Suprapubic skin (tissue), 4 donors: ENCODE results near the gene NR0B1. TPM values are rescaled to one million over a fixed set of nuclear protein-coding genes. Genes with fewer than 3 reads are reported as not detected.

Source experiments
- DNase-seq, 2 donors: peaks; one replicate each; pipeline ENCODE4 v3.0.0-alpha.2; 2019; ENCODE audit warnings: low spot score in 2 of 2
- H3K27ac ChIP-seq: fragments of 200-600 bp; sonication (generic); one replicate; pipeline ENCODE4 v1.5.1; 2019
- H3K27me3 ChIP-seq: fragments of 200-600 bp; sonication (generic); one replicate; pipeline ENCODE4 v1.5.1; 2019
- H3K36me3 ChIP-seq: fragments of 200-600 bp; sonication (generic); one replicate; pipeline ENCODE4 v1.5.1; 2019
- H3K4me1 ChIP-seq: fragments of 200-600 bp; sonication (generic); one replicate; pipeline ENCODE4 v1.5.1; 2019
- H3K4me3 ChIP-seq: fragments of 200-600 bp; sonication (generic); one replicate; pipeline ENCODE4 v1.5.1; 2019; ENCODE audit warnings: mild to moderate bottlenecking
- H3K9me3 ChIP-seq: fragments of 200-600 bp; sonication (generic); one replicate; pipeline ENCODE4 v1.5.1; 2019
- EP300 ChIP-seq: sonication (generic); formaldehyde crosslinking; IDR thresholded peaks from one replicate; pipeline ENCODE4 v1.6.1; 2017; ENCODE audit warnings: antibody characterized with exemption
- POLR2A ChIP-seq, 2 donors: fragments of 450-650 bp; IDR thresholded peaks; one replicate each; pipeline ENCODE4 v1.6.1; 2017; ENCODE audit warnings: antibody characterized with exemption in 2 of 2, mild to moderate bottlenecking in 2 of 2, moderate library complexity in 2 of 2
- POLR2AphosphoS5 ChIP-seq, 3 donors: sonication (generic); formaldehyde crosslinking; IDR thresholded peaks; one replicate each; pipeline ENCODE4 v1.6.1; 2017; ENCODE audit warnings: antibody characterized with exemption in 3 of 3
- WGBS: methylation state at CpG from one replicate; pipeline ENCODE4 v1.1.5; 2018; 5-methylcytosine and 5-hydroxymethylcytosine counted together
- total RNA-seq, 4 donors: library from RNA; depleted of rRNA; stranded (reverse); fragments of >200 nt; gene quantifications; one replicate each; pipeline ENCODE4 v1.1.0, GENCODE V29; 2016
- TF ChIP-seq, protein P1 (sequence below), 2 donors: fragments of 200-600 bp in 1 of 2; fragments of 450-650 bp in 1 of 2; sonication (generic) in 1 of 2; IDR thresholded peaks; one replicate each; pipeline ENCODE4 v1.5.1; 2016 to 2019; ENCODE audit warnings: antibody characterized with exemption in 2 of 2, mild to moderate bottlenecking in 1 of 2, moderate library complexity in 1 of 2

NR0B1 gene
- total RNA-seq, 4 donors from 2014 or later = not detected

- H3K27ac ChIP-seq = no peak overlapping the region
- H3K4me1 ChIP-seq = no peaks in the 10 kb centered on the region
- no peaks in the 10 kb centered on the region for H3K9me3 ChIP-seq
- no peak for DNase-seq
- no peaks in the 10 kb centered on the region for H3K27me3 ChIP-seq
- TF ChIP-seq POLR2A (IDR thresholded peaks at IDR 0.05) = no peak
- no peak overlapping the region for H3K4me3 ChIP-seq
- WGBS = 3% methylated on average over 1 of the region's 1 CpG
- H3K36me3 ChIP-seq = no peaks in the 10 kb centered on the region
These were observed 33.7 kb downstream of the NR0B1 start for GRCh38 chrX:30275498-30275897.

- Histone ChIP-seq H3K36me3 (no peaks in the 10 kb centered on the region), H3K4me3 (no peak overlapping the region), H3K27ac (no peak overlapping the region), H3K9me3 (no peaks in the 10 kb centered on the region), H3K27me3 (no peaks in the 10 kb centered on the region), H3K4me1 (no peaks in the 10 kb centered on the region)
- DNase-seq = no peak
- no peak for TF ChIP-seq POLR2A (IDR thresholded peaks at IDR 0.05)
- TF ChIP-seq POLR2AphosphoS5 (IDR thresholded peaks at IDR 0.05) = no peak
- no peak for TF ChIP-seq EP300
- TF ChIP-seq, protein P1, sequence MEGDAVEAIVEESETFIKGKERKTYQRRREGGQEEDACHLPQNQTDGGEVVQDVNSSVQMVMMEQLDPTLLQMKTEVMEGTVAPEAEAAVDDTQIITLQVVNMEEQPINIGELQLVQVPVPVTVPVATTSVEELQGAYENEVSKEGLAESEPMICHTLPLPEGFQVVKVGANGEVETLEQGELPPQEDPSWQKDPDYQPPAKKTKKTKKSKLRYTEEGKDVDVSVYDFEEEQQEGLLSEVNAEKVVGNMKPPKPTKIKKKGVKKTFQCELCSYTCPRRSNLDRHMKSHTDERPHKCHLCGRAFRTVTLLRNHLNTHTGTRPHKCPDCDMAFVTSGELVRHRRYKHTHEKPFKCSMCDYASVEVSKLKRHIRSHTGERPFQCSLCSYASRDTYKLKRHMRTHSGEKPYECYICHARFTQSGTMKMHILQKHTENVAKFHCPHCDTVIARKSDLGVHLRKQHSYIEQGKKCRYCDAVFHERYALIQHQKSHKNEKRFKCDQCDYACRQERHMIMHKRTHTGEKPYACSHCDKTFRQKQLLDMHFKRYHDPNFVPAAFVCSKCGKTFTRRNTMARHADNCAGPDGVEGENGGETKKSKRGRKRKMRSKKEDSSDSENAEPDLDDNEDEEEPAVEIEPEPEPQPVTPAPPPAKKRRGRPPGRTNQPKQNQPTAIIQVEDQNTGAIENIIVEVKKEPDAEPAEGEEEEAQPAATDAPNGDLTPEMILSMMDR (IDR thresholded peaks at IDR 0.05) = no peak
- 81% methylated on average over 3 of the region's 3 CpGs for WGBS
These were observed 38.6 kb downstream of the NR0B1 start for GRCh38 chrX:30270639-30271038.

DNA sequence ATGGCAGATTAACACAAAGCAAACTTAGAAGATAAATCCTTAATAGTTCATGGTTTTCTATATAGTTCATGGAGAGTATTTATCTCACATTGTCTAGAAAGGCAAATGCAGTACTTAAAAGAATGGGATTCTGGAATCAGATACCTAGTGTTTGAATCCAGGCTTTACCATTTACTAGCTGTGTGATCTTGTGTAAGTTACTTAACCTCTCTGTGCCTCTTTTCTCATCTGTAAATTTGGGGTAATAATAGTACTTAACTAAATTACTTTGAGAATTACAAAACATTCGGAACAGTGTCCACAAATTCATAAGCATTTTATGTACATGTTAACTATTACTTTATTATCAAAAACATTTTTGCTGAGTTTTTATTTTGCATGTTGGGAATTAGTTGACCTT is 46.4 kb downstream of the NR0B1 start:
- Histone ChIP-seq H3K27me3 (no peaks in the 10 kb centered on the region), H3K4me1 (no peaks in the 10 kb centered on the region), H3K36me3 (no peaks in the 10 kb centered on the region), H3K9me3 (no peaks in the 10 kb centered on the region), H3K27ac (no peak overlapping the region), H3K4me3 (no peak overlapping the region)
- 80% methylated on average over 1 of the region's 1 CpG for WGBS
- TF ChIP-seq, protein P1 (IDR thresholded peaks at IDR 0.05) = no peak
- TF ChIP-seq POLR2A (IDR thresholded peaks at IDR 0.05) (no peak), EP300 (no peak), POLR2AphosphoS5 (IDR thresholded peaks at IDR 0.05) (no peak)
- no peak for DNase-seq

DNA sequence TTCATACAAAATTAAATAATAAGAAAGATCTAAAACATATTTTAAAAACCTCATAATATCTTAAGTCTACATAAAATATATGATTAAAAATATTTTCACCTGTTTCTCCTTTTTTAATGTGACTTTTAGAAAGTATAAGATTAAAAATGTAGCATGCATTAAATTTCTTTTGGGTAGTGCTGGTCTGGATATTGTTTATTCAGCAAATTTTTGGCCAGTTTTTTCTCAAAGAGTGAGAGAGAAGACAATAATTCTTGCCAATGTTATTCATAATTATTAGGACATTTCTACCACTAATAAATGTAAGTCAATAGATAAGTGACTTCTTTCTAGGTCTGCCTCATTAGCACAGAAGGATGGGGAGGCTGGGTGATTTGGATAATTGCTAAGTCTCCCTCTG is 48.2 kb downstream of the NR0B1 start:
- DNase-seq = no peak
- Histone ChIP-seq H3K4me3 (no peak overlapping the region), H3K4me1 (no peaks in the 10 kb centered on the region), H3K27me3 (no peaks in the 10 kb centered on the region), H3K9me3 (no peaks in the 10 kb centered on the region), H3K36me3 (no peaks in the 10 kb centered on the region), H3K27ac (no peak overlapping the region)
- TF ChIP-seq POLR2A (IDR thresholded peaks at IDR 0.05) = no peak
- TF ChIP-seq, protein P1 (IDR thresholded peaks at IDR 0.05) = no peak
- TF ChIP-seq POLR2AphosphoS5 (IDR thresholded peaks at IDR 0.05) = no peak
- no peak for TF ChIP-seq EP300

GRCh38 chrX:30259927-30260326 is 49.3 kb downstream of the NR0B1 start:
- WGBS = 42% methylated on average over 2 of the region's 2 CpGs
- TF ChIP-seq, protein P1 (IDR thresholded peaks at IDR 0.05) = no peak
- TF ChIP-seq EP300 = no peak
- TF ChIP-seq POLR2A (IDR thresholded peaks at IDR 0.05) = no peak
- TF ChIP-seq POLR2AphosphoS5 (IDR thresholded peaks at IDR 0.05) = no peak
- Histone ChIP-seq H3K4me3 (no peak overlapping the region), H3K27ac (no peak overlapping the region), H3K27me3 (no peaks in the 10 kb centered on the region), H3K4me1 (no peaks in the 10 kb centered on the region), H3K9me3 (no peaks in the 10 kb centered on the region), H3K36me3 (no peaks in the 10 kb centered on the region)
- DNase-seq = no peak

Other genes with a start within 250 kb of the NR0B1 start
- not detected for gene MAGEB2, start 93.8 kb downstream of the NR0B1 start, total RNA-seq
- not detected for gene MAGEB3, start 78.7 kb downstream of the NR0B1 start, total RNA-seq
- not detected for gene MAGEB4, start 67.4 kb downstream of the NR0B1 start, total RNA-seq
- gene MAGEB1, start 62.2 kb downstream of the NR0B1 start, total RNA-seq = not detected